Upper lobe of right lung (tissue), 1 donor: Measurements from ENCODE around the gene NLN. TPM values are rescaled to one million over a fixed set of nuclear protein-coding genes. Genes with fewer than 3 reads are reported as not detected.
"Not testable (repeated sequence)": the region's sequence is repeated elsewhere in the genome, so short reads cannot be mapped to it uniquely, and the experiment has no call there.

ENCODE experiments used
- ATAC-seq: fragments of 200-7000 bp; cut with Tn5 transposase; one replicate; pipeline ENCODE4 v1.9.1; 2020; ENCODE audit warnings: mild to moderate bottlenecking, moderate library complexity
- DNase-seq: peaks from one replicate; pipeline ENCODE4 v3.0.0-alpha.2; 2020
- H3K27ac ChIP-seq: fragments of 200-600 bp; one replicate; pipeline ENCODE4 v1.8.0; 2022
- H3K27me3 ChIP-seq: fragments of 200-600 bp; one replicate; pipeline ENCODE4 v1.8.0; 2022; ENCODE audit warnings: mild to moderate bottlenecking
- H3K36me3 ChIP-seq: fragments of 200-600 bp; one replicate; pipeline ENCODE4 v1.8.0; 2022
- H3K4me1 ChIP-seq: fragments of 200-600 bp; one replicate; pipeline ENCODE4 v1.8.0; 2022
- H3K4me3 ChIP-seq: fragments of 200-600 bp; one replicate; pipeline ENCODE4 v1.8.0; 2022; ENCODE audit warnings: mild to moderate bottlenecking
- H3K9me3 ChIP-seq: fragments of 200-600 bp; one replicate; pipeline ENCODE4 v1.8.0; 2022
- intact Hi-C: fragments of 100-400 bp; cut with DNase I; formaldehyde crosslinking; loops from one replicate; pipeline ENCODE4 v1.11.0; 2022
- total RNA-seq: library from RNA; stranded (reverse); fragmentation: NEBNext Ultra II Directional; extraction: Animal tissue kit (Norgen Biotek cat#: 25700); gene quantifications from one replicate; pipeline ENCODE4 v1.2.1, GENCODE V29; 2021
- TF ChIP-seq, protein P1 (sequence below): fragments of 200-600 bp; IDR thresholded peaks from one replicate; pipeline ENCODE4 v1.8.0; 2022; ENCODE audit warnings: antibody characterized with exemption
- donor health status: DM: no; HTN: yes; CAD: no; lungs with severe emphysema.

NLN gene
- total RNA-seq, 1 donor from 2014 or later, result 15.8 TPM

DNA sequence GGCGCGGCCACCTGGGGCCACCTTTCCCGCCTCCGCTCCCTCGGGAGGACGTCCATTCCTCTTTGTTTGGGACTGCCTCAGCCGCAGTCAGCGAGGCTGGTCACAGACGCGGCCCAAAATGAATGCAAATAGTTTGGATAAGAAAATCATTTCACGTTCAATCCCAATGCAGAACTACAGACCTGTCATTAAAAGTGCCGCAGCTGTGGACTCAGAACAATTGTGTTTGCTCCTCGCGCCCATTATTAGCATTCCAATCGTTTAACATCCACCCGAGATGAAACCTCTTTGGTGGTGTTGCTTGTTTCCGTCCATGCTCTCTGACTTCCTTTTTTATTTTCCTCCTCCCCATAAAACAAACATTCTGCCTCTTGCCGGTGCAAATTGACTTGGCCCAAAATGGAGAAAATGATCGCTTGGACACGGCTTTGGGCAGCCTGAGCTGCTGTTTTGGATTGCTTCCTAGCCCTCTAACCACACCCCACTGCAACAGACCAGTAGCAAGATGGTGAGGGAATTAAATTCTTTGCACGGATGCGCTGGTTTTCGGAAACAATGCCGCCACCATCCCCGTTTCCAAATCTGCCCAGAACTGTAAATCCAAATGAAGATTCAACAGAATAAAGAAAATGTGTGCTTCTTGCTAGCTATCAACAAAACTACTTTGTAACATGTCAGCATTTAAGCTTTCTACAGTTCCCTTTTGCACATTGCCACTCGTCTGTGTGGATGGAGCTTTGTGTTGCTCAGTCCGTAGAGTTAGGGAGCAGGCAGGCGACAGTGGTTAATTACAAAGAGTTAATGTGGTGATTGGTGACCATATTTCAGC, 784 bp downstream of the NLN start:
- Histone ChIP-seq H3K4me3 (peak overlapping the region; percentile 91), H3K4me1 (no peaks in the 10 kb centered on the region), H3K27ac (peak overlapping the region; percentile 84), H3K9me3 (no peaks in the 10 kb centered on the region), H3K36me3 (no peaks in the 10 kb centered on the region), H3K27me3 (no peaks in the 10 kb centered on the region)
- TF ChIP-seq, protein P1, sequence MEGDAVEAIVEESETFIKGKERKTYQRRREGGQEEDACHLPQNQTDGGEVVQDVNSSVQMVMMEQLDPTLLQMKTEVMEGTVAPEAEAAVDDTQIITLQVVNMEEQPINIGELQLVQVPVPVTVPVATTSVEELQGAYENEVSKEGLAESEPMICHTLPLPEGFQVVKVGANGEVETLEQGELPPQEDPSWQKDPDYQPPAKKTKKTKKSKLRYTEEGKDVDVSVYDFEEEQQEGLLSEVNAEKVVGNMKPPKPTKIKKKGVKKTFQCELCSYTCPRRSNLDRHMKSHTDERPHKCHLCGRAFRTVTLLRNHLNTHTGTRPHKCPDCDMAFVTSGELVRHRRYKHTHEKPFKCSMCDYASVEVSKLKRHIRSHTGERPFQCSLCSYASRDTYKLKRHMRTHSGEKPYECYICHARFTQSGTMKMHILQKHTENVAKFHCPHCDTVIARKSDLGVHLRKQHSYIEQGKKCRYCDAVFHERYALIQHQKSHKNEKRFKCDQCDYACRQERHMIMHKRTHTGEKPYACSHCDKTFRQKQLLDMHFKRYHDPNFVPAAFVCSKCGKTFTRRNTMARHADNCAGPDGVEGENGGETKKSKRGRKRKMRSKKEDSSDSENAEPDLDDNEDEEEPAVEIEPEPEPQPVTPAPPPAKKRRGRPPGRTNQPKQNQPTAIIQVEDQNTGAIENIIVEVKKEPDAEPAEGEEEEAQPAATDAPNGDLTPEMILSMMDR, result no peak
- intact Hi-C loops, result no loop called here
- no peak for DNase-seq
- peak; percentile 20 for ATAC-seq

DNA sequence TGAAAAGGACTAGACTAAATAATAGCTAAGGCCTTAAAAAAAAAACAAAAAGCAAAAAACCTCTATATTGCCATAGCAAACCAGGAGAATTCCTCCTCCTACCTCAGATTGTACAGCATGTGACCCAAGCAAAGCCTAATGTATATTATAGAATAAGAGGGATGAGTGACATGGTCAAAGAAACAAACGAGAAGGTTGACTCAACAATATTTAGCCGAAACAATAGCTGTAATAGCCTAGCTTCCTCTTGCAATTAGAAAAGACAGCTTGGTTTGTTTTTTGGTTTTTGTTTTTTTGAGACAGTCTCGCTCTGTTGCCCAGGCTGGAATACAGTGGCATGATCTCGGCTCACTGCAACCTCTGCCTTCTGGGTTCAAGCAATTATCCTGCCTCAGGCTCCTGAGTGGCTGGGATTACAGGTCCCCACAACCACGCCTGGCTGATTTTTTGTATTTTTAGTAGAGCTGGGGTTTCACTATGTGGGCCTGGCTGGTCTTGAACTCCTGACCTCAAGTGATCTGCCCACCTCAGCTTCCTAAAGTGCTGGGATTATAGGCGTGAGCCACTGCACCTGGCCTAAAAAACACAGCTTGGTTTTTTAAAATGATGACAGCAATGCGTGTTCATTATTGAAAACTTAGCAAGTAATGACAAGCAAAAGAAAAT, 5.6 kb downstream of the NLN start:
- Histone ChIP-seq H3K36me3 (no peaks in the 10 kb centered on the region), H3K4me3 (no peak overlapping the region), H3K27ac (no peak overlapping the region), H3K9me3 (no peaks in the 10 kb centered on the region), H3K4me1 (no peaks in the 10 kb centered on the region), H3K27me3 (no peaks in the 10 kb centered on the region)
- intact Hi-C loops, result no loop called here
- TF ChIP-seq, protein P1, result no peak
- ATAC-seq (no peak), DNase-seq (no peak)

DNA sequence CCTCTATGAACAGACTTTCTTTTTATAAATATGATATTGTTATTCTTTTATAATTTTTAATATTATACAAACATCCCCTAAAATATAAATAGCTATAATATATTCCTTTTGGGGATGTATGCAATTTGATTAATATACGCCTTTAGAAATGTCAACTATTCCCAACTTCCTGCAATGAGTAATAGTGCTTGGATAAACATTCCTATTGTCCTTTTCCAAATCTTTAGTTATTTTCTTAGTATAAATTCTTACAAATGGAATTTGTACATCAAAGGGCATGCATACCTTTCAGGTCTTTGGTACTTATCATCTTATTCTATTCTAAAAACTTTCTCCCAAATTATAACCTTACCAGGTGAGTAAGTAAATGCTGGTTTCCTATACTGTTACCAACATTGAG, 6.2 kb downstream of the NLN start:
- Histone ChIP-seq H3K4me1 (no peaks in the 10 kb centered on the region), H3K9me3 (no peaks in the 10 kb centered on the region), H3K36me3 (no peaks in the 10 kb centered on the region), H3K27me3 (no peaks in the 10 kb centered on the region), H3K27ac (no peak overlapping the region), H3K4me3 (no peak overlapping the region)
- ATAC-seq (no peak), DNase-seq (no peak)
- TF ChIP-seq, protein P1, result no peak
- intact Hi-C loops, result no loop called here

DNA sequence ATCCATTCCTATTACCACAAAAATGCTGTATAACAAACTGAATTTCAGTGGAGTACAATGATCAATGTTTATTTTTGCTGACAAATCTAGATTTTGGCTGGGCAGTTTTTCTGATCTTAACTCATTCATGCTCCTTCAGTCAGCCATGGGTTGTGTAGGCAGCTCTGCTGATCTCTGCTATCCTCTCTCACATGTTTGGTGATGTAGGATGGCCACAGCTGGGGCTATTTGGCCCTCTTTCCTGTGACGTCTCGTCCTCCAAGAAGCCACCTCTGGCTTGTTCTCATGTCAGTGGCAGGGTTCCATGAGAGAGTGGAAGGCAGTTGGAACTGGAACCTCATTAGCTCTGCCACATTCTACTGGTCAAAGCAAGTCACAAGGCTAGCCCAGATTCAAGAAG, 8.9 kb downstream of the NLN start:
- Histone ChIP-seq H3K36me3 (no peaks in the 10 kb centered on the region), H3K27ac (no peak overlapping the region), H3K9me3 (no peaks in the 10 kb centered on the region), H3K27me3 (no peaks in the 10 kb centered on the region), H3K4me3 (no peak overlapping the region), H3K4me1 (peaks cover 3% of the 10 kb centered on the region)
- ATAC-seq, result no peak
- DNase-seq, result no peak
- TF ChIP-seq, protein P1, result no peak
- intact Hi-C loops, result no loop called here

DNA sequence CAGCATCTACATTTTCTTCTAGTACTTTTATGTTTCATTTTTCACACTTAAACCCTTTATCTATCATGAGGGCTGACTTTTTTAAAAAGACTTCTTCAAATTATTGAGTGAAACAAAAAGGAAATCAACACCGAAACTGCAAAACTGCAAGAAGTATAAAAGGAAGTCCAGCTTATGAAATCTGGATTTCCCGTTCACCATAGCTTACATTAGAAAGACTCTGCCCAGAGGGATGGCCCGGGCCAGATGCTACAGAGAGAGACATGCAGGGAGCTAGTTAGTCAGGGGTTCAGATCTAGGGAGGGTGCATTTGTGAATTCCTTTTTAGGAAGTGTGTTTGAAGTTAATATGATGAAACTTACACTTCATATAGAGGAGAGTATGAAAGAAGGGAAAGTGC, 10.0 kb downstream of the NLN start:
- not testable (repeated sequence) for H3K27ac ChIP-seq

DNA sequence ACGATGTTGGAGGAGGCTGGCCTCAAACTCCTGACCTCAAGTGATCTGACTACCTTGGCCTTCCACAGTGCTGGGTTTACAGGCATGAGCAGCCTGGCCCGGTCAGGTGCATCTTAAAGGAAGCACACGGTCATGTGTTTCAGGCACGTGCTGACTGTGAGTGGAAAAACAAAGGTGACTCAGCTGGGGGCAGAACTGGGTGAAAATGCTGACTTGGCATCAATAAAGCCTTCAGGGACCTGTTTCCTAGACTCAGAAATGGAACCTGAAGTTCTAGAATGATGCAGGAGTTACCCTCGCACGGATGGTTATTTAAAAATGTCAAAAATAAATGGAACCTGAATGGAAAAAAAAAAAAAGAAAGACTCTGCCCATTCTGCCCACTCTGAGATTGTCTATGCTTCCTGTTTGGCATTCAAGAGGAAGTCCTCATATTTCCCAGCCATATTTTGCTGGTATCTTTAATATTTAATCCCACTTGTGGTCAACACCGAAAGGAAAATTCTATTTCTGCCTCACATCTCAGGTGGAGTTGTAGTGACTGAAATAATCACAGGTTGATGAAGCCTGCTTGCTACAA, 12.3 kb downstream of the NLN start:
- H3K9me3 ChIP-seq, H3K4me1 ChIP-seq, H3K36me3 ChIP-seq, ATAC-seq, intact Hi-C loops, H3K4me3 ChIP-seq, DNase-seq, H3K27ac ChIP-seq, H3K27me3 ChIP-seq: not testable (repeated sequence)

More for the DNA sequence above, 10.0 kb downstream of the NLN start:
- ATAC-seq, result peak; percentile 76
- H3K9me3 ChIP-seq, intact Hi-C loops, H3K36me3 ChIP-seq, H3K27me3 ChIP-seq, H3K4me1 ChIP-seq, DNase-seq, H3K4me3 ChIP-seq: not testable (repeated sequence)
